ENCODE data around the gene TMEM150A.

DNA sequence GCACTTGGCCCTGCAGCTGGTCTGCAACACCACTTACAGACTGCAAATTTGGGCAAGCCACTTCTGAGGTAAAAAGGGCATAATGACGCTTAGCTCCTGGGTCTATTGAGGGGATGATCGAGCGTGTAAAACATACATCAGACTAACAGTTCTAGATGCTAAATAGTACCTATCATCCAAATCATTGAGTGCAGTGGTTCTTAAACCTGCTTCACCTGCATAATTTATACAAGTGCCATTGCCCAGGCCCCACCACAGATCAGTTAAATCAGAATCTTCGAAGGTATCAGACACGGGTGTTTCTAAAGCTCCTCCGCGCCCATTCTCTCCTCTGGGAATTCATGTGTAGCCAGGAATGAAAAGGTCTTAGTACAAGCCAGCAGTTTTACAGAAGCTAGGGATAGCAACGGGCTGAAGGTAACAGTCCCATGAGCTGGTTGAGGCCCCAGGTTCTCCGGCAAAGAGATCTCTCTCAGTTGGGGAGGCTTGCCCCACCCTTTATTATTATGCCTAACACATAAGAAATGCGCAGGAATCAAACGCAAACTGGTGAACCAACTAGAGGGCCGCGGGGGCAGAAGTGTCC is 7.7 kb downstream of the TMEM150A start:
- TF ChIP-seq, protein P1, sequence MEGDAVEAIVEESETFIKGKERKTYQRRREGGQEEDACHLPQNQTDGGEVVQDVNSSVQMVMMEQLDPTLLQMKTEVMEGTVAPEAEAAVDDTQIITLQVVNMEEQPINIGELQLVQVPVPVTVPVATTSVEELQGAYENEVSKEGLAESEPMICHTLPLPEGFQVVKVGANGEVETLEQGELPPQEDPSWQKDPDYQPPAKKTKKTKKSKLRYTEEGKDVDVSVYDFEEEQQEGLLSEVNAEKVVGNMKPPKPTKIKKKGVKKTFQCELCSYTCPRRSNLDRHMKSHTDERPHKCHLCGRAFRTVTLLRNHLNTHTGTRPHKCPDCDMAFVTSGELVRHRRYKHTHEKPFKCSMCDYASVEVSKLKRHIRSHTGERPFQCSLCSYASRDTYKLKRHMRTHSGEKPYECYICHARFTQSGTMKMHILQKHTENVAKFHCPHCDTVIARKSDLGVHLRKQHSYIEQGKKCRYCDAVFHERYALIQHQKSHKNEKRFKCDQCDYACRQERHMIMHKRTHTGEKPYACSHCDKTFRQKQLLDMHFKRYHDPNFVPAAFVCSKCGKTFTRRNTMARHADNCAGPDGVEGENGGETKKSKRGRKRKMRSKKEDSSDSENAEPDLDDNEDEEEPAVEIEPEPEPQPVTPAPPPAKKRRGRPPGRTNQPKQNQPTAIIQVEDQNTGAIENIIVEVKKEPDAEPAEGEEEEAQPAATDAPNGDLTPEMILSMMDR (IDR thresholded peaks at IDR 0.05; ENCODE audit: insufficient read depth, low read length, poor library complexity, severe bottlenecking): no peak
- TF ChIP-seq EZH2phosphoT487 (conservative IDR thresholded peaks at IDR 0.05; ENCODE audit: low read length): no peak
